ENCODE results near the gene NCOA3.

- TF ChIP-seq MAX (IDR thresholded peaks at IDR 0.05) (no peak), CTCF (IDR thresholded peaks at IDR 0.05 in 2 of 3, conservative IDR thresholded peaks at IDR 0.05 in 1 of 3; ENCODE audit: borderline replicate concordance in 1 of 3, insufficient read depth in 1 of 3, low read depth in 2 of 3, low read length in 2 of 3) (no peak), REST (IDR thresholded peaks at IDR 0.05; ENCODE audit: low read depth) (no peak), EZH2phosphoT487 (IDR thresholded peaks at IDR 0.05; ENCODE audit: borderline replicate concordance) (no peak), JUND (IDR thresholded peaks at IDR 0.05) (no peak), POLR2A (IDR thresholded peaks at IDR 0.05; ENCODE audit: borderline replicate concordance, extremely low read depth, insufficient read depth, insufficient read length) (no peak), YY1 (IDR thresholded peaks at IDR 0.05; ENCODE audit: extremely low read depth, insufficient replicate concordance, low read depth, low read length) (no peak), ZNF274 (IDR thresholded peaks at IDR 0.05; ENCODE audit: low read depth, low read length) (no peak), RAD21 (IDR thresholded peaks at IDR 0.05; ENCODE audit: low read depth) (no peak), EZH2 (IDR thresholded peaks at IDR 0.05) (no peak), CBX3 (IDR thresholded peaks at IDR 0.05; ENCODE audit: low read depth) (no peak), POLR2AphosphoS5 (IDR thresholded peaks at IDR 0.05; ENCODE audit: low read depth, low read length) (no peak)
These were observed 161.0 kb downstream of the NCOA3 start for GRCh38 chr20:47662483-47663353.

Data from HCT116 (cell line).